Fibroblast of lung (primary cell): ENCODE measurements around the gene CENPF.

Experiments used
- EZH2 ChIP-seq: IDR thresholded peaks from 2 replicates; pipeline ENCODE4 v1.5.1; 2012; ENCODE audit warnings: low read length, control low read depth, mild to moderate bottlenecking; ENCODE audit errors: missing control alignments
- TF ChIP-seq, protein P1 (sequence below), 2 donors: IDR thresholded peaks in 1 of 2; conservative IDR thresholded peaks in 1 of 2; 1 replicate in 1 of 2; 2 replicates in 1 of 2; pipeline ENCODE4 v1.5.1; 2011 to 2012; ENCODE audit warnings: low read length in 2 of 2, control low read depth in 1 of 2, inconsistent platforms in 1 of 2, low read depth in 1 of 2, mild to moderate bottlenecking in 1 of 2

DNA sequence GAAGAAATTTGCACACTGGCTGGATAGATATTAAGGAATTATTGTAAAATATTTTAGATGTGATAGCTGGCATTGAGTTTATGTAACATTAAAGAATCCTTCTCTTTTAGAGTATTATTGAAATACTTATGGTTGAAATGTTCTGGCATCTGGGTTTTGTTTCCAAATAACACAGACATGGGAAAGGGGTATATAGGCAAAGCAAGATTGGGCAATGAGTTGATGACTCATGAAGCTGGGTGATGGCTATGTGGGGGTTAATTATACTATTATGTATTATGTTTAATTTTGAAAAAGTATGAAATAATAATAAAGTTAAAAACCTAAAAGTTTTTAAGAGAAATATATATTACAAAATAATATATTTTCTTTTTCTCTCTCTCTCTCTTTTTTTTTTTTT, 39.1 kb upstream of the CENPF start:
- TF ChIP-seq, protein P1, sequence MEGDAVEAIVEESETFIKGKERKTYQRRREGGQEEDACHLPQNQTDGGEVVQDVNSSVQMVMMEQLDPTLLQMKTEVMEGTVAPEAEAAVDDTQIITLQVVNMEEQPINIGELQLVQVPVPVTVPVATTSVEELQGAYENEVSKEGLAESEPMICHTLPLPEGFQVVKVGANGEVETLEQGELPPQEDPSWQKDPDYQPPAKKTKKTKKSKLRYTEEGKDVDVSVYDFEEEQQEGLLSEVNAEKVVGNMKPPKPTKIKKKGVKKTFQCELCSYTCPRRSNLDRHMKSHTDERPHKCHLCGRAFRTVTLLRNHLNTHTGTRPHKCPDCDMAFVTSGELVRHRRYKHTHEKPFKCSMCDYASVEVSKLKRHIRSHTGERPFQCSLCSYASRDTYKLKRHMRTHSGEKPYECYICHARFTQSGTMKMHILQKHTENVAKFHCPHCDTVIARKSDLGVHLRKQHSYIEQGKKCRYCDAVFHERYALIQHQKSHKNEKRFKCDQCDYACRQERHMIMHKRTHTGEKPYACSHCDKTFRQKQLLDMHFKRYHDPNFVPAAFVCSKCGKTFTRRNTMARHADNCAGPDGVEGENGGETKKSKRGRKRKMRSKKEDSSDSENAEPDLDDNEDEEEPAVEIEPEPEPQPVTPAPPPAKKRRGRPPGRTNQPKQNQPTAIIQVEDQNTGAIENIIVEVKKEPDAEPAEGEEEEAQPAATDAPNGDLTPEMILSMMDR (conservative IDR thresholded peaks at IDR 0.05 in 1 of 2, IDR thresholded peaks at IDR 0.05 in 1 of 2; ENCODE audit: low read depth in 1 of 2, low read length in 2 of 2), result no peak
- TF ChIP-seq EZH2, result no peak
